OCI-M2 (cell line): ENCODE results near the gene TTYH2.

Experiments
- DNase-seq: peaks from one replicate; lab custom pipeline; 2025; ENCODE audit not compliant: unreplicated experiment; lab: John Stamatoyannopoulos, UW

Gene TTYH2

DNA sequence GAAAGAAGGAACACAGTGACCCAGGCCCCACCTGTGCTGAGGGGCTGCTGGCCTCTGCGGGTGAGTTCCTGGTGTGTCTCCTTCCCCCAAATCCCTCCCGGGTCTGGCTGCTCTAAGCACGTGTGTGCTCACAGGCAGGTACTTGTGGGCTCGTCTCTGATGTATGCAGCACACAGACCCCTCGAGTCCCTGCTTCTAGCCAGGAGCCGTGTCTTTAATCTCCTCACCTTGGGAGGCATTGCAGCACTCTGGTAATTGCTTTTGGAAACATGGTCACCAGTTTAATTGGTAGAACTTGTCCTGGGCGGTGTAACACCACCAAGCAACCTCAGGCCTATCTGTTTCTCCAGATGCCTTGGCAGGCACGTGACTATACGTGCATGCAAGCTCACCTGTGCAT lies 18.7 kb upstream of the TTYH2 start:
- DNase-seq: no peak

DNA sequence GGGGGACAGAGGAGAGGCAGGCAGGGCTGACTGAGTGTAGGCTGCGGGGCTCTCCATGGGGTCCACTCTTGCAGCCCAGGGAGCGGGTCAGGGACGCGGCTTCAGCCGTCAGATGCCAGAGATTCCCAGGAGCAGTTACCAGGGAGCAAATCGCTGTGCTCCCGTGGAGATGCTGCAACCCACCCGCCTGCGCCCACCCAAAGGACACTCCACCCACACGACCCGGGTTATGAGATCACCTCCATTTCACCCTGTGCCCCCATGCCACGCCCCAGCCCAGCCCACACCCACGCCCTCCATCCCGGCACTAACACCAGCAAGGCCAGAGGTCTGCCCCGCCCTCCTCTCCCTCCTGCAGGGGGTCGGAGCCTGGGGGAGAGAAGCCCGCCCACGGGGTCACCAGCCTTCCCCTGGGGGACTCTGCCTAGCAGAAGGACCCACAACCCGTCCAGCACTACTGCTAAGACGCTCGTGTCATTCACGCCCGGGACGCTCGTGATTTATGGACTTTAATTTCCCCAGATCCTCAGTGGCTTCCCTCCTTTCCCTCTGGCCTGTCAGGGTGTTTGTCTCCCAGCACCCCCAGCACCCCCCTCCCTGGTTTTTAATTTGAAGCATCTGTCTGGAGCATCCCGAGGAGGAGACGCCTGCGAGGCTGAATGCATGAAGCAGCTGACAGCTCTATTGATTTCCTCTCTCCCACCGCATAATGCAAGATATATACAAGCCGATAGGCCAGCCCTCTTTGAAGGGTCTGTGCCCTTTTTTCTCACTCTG lies 16.6 kb upstream of the TTYH2 start:
- DNase-seq: no peak

DNA sequence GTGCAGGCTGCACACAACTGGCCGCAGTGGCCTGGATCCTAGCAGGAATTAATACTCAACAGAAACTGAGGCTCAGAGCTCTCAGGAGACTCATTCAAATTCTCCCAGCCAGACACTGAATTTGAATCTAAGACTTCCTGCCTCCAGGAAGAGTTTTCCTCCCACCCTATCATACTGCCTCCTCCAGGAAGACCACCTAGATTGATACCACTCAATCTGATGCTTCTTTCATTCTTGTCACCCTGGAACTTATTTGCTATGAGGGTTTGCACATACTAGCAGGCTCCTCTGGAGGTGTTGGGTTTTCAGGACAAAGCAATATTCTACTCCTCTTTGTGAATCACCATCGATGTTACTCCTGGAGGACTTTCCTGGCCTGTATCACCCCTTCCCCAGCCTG lies 15.6 kb upstream of the TTYH2 start:
- DNase-seq: no peak

DNA sequence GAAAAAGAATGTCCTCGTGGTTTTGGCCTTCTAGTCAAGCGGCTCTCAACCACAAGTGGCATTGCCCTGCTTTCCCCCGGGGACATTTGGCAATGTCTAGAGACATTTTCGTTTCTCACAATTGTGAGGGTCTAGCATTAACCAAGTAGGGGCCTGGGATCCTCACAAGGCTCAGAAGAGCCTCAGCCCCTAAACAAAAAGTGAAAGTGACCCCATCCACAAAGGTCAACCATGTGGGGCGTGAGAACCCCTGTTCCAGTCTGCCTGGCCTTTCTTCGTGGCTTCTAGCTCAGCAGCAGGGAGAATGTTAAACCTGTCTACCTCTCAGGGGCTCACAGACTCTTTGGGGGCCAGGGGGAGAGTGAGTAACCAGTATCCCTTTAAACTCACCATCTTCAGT lies 14.7 kb upstream of the TTYH2 start:
- no peak for DNase-seq

DNA sequence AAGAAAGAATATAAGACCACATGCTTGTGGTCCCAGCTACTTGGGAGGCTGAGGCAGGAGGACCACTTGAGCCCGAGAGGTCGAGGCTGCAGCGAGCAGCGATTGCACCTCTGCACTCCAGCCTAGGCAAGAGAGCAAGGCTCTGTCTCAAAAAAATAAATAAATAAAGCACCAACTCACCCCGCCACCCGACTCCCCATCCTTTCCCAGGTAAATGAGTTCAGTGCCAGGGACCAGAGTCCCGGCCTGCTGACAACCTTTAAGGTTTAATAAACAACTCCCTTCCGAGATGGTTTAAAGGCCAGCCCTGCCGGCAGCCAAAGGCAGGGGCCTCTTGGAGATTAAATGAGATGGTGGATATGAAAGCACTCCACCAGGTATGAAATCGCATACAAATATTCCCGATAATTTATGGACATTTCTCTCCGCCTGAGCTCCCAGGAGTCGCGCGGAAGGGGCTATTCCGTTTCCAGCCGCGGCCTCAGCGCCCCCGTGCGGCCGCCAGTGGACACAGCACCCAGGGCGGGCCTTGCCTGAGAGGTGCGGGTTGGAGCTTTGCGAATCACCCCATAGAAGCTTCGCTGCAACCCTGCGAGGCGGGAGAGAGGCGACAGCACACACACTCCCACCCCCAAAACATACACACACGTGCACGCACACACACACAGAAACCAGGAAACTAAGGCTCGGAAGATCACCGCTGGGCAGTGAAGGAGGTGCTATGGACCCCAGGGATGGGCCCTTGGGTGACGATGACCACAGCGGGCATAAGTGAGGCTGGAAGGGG lies 13.9 kb upstream of the TTYH2 start:
- DNase-seq: no peak

DNA sequence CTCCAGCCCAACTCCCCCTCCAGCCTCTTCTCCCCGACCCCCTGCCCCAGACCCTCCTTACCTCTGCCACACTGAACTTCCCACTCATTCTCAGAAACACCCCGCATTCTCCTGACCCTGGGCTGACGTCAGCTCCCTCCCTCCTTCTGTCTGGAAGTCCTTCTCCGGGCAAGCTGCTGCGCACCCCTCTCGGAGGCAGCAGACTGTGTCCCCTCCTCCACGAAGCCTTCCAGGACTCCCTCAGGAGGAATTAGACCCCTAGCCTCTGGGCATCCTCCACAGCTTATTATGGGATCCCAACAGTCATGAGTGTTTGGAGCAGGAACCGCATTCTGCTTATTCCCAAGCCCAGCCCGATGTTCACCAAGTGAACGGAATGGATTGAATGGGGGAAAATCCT lies 13.3 kb upstream of the TTYH2 start:
- DNase-seq: no peak

DNA sequence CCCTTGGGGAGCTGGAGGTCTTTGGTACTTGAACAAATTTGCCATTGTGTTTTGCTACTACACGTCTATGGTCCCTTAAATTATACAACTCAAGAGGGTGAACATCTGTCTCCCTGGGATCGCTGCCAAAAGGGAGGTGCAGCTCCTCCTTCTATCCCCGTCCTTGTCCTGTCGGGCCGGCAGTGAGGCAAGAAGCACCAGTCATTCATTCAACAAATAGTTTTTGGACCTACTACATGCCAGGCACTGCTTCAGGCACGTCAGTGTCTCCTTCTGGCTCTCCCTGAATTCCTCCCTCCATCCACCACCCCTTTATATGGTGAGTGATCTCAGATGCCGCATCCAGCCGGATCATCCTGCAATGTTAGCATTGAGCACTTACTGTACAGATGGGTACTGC lies 12.1 kb upstream of the TTYH2 start:
- DNase-seq: no peak

DNA sequence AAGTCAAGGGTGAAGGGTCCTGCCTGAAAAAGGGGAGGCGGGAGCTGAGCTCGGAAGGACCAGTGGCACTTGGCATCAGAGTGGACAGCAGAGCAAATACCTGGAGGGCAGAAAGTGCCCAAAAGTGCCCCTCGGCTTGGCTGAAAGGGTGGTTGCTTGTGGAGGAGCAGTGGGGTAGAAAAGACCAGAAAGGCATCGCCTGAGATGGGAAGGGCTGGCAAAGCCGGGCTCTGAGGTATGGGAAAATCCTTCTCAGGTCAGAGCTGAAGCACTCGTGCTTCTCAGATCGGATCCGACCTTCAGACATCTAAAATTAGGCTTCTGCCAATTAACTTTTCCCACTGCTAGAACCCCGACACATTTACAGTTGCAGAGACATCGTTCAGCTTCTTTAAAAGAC lies 11.4 kb upstream of the TTYH2 start:
- DNase-seq: no peak

DNA sequence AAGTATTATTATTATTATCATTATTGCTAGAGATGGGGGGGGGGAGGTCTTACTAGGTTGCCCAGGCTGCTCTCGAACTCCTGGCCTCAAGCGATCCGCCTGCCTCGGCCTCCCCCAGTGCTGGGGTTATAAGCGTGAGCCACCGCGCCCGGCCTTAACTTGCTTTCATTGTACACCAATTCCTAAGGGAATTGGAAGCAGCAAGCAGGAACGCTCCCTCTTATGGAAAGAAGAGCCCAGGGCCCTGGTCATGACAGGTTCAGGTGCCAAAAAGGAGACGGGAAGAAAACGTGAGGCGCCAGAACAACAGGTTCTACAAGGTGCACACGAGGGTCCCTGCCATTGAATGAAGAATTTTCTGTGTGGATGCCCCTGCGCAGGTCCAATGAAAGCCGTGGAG lies 10.4 kb upstream of the TTYH2 start:
- no peak for DNase-seq

DNA sequence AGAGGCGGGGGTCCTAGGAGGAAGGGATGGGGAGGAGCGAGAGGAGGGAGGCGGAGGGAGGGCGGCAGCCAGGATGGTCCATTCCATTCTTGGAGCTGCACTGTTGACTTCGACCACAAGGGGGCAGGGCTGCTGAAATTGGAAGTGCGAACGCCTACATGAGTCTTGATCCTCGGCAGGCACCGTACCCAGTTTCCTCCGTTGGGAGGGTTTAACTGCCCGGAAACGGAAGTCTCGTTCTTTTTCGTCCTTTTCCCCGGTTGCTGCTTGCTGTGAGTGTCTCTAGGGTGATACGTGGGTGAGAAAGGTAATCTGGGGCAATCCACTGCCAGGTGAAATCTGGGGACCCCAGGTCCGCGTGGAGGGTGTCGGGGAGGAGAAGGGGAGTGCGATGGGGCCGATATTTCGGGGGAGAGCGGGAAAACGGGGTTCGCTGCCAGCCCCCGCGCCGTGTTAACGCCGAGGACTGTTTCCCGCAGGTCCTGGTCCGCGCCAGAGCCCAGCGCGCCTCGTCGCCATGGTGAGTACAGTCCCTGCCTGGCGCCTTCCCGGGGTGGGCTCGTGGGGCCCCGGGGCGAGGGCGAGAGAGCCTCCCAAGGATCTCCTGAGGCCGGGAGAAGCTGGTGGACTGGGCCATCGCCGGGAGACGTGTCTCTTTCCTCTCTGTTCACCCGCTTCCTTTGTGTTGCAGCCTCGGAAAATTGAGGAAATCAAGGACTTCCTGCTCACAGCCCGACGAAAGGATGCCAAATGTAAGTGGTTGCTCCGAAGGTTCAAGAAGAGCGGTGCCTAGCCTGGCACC lies 9.7 kb upstream of the TTYH2 start, which contains the start of gene RPL38:
RPL38 (plus strand) TSS at position 240 of the 802 bp plus-strand sequence; CDS start at position 518, 278 bp downstream.
- DNase-seq: no peak

DNA sequence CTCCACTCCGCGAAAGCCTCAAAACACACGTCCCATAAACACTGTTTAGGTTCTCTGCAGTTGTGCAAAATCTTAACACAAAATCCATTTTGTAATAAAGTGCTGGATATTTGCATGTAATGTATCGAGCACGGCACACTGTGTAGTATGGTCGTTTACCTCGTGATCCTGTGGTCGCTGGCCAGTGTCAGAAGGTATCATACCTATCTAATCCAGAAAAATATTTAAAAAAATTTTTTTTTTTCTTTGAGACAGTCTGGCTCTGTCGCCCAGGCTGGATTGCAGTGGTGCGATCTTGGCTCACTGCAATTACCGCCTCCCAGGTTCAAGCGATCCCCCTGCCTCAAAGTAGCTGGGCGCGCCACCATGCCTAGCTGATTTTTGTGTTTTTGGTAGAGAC lies 8.9 kb upstream of the TTYH2 start:
- no peak for DNase-seq

DNA sequence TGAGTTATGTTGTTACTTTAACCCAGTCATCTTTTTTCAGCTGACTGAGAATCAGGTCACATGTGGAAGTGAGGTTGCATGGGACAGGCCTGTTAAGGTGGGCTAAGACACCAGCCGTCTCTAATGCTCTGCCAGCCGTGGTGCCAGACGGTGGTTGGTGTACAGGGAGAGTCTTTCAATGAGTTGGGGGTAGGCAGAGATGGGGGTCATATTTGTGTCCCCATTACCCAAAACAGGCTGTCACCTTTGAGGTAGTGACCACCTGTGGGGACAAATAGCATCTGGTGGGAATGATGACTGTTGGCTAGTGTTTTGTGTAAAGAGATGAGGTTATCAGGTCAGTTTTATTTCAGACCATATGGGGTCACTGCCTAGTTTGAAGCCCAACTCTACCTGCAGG lies 8.1 kb upstream of the TTYH2 start:
- no peak for DNase-seq

DNA sequence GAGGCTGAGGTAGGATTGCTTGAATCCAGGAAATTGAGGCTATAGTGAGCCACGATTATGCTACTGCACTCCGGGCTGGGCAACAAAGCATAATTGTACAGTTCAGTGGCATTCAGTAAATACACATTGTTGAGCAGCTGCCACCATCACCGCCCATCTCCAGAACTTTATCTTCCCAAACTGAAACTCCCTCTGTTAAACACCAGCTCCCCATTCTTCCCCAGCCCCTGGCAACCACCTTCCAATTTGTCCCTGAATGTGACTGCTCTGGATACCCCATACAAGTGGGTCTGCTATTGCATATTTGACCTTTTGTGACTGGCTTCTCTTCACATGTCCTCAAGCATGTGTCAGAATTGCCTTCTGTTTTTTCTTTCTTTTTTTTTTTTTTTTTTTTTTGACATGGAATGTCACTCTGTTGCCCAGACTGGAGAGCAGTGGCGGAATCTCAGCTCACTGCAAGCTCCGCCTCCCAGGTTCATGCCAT lies 7.0 kb upstream of the TTYH2 start:
- no peak for DNase-seq

DNA sequence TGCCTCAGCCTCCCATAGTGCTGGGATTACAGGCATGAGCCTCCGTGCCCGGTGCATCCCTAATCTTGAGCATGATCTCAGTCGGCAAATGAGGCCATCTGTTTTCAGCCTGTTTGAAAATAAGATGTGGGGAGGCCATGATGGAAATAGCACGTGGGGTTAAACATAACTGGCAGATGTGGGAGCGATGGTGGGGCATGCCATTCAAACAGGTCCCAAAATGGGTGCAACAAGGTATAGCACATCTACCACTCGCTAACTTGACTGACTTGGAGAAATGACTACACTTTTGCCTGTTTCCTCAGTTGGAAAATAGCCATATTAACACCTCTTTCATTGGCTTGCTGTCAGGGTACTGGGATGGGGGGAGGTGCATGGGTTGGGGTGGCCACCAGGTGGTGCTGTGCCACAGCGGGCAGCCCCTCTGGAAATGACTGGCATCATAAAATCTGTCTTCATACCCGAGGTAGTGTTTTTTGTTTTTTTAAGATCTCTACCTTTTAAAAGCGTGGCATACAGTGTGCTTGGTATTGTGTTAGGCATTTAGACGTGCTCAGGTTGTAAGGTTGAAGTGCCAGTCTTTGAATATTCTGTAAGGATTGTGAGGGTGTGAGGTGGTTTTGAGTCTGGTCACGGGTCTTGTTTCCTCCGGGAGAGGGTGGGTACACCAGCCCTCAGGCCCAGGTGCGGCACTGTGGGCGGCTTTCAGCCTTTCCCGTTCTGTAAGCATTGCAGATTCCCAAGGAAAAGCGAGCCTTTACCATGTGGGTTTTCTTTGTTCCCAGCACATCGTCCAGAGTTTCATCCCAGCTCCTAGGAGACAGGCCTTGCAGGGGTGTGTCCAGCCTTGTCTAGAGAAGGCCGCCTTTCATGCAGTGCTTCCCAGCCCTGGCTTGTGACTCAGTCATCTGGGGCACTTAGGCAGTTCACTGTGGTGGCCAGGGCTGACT lies 2.9 kb upstream of the TTYH2 start:
- no peak for DNase-seq

DNA sequence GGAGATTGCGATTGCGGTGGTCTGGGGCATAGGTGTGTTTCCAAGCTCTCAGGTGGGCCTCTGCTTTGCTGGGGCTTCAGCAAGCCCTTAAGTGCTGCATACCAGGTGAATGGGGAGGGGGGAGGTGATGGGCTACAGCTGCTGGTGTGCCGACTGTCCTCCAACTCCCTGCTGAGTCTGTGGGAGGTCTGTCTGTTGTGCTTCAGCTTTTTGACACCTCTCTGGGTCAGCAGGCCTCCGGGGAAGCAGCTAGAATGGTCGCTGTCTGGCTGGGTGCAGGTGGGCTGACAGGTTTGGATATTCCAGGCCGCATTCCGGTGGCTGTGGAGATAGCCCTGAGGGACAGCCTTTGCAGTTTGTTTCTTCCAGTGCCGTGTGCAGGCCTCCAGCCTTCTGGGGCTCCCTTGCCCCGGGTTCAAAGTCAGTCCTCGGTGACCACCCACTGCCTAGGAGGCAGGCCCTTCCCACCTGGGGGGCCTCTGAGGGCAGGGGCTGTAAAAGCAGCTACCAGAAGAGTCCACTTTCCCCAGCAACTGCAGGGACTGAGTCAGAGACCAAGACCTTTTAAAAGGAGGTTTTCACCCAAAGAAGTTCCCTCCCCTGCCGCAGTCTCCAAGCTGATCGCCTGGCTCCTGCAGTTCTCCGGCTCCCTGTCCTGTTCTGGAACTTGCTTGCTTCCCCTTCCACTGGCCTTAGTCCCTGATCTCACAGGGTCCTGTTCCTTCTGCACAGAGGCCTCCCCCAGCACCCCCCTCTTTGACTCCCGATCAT lies 2.0 kb upstream of the TTYH2 start:
- no peak for DNase-seq

DNA sequence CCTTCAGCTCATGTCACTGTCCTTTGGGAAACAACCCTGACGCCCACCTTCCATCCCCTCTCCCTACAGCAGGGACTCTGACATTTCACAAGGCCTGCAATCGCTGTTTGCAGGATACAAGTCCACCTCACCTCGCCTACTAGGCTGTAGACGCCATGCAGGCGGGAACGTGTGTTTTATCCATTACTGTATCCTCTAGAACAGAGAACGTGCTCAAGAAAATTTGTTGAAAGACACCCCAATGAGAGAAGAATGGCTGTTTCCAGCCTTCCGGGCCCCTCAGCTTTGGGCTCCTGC lies 1.5 kb upstream of the TTYH2 start:
- DNase-seq: no peak

DNA sequence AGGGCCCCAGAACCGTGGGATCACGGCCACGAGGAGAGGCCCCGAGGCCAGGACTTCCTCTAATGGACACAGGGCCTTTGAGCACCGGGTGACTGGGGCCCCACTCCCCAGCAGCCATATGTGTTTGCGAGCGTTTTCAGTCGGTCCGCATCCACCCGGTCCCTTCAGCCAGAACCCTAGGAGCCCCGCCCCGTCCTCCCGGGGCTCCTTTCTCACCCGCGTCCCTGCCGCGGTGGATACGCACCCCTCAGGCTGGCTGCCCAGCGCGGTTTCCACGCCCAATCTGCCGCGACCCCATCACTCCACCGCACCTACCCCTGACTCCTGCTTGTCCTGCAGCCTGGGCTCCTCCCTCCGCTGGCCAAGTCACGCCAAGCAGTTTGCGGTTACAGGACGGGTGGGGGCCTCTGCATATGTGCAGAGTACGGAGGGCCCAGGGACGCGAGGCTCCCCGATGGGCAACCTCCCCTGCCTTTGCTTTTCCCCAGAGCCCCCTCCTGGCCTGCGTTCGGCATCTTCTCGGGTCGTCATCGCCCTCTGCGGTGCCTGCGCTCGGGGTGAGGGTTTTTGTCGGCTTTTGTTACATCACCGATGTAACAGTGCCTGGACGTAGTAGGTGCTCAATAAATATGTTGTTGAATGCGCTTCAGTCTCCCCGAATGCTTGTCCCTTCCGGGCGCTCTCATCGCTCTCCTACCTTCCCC lies 1.0 kb upstream of the TTYH2 start:
- DNase-seq: no peak

DNA sequence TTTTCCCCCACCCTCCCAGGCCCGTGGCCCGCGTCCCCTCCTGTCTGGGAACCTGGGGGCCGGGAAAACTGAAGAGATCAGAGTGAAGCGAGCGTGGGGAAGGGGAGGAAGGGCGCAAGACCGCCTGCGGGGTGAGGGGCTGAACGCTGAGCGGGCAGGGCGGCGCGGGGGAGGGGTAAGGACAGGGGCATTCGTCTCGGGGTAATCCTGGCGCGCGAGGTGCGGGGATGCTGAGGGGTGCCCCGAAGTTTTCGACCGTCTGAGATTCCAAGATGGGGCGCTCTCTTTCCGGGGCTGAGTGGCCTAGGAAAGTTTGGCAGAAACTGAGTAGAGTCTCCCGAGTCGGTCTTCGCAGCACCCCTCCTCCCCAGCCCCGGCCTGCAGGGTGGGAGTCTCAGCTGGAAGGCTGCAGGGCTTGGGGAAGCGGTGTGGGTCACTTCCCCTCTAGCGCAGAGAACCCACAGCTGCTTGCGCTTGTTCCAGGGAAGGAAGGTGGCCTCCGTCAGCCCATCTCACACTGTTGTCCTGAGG lies 555 bp downstream of the TTYH2 start:
- DNase-seq: no peak
